ENCODE data around the gene CORO2B.
A peak's percentile ranks its signal among the peaks of the same experiment; 100 is the strongest.

GRCh38 chr15:68553994-68554720 is 24.6 kb upstream of the CORO2B start:
- TF ChIP-seq POLR2A (IDR thresholded peaks at IDR 0.05) = no peak
- TF ChIP-seq, protein P1, sequence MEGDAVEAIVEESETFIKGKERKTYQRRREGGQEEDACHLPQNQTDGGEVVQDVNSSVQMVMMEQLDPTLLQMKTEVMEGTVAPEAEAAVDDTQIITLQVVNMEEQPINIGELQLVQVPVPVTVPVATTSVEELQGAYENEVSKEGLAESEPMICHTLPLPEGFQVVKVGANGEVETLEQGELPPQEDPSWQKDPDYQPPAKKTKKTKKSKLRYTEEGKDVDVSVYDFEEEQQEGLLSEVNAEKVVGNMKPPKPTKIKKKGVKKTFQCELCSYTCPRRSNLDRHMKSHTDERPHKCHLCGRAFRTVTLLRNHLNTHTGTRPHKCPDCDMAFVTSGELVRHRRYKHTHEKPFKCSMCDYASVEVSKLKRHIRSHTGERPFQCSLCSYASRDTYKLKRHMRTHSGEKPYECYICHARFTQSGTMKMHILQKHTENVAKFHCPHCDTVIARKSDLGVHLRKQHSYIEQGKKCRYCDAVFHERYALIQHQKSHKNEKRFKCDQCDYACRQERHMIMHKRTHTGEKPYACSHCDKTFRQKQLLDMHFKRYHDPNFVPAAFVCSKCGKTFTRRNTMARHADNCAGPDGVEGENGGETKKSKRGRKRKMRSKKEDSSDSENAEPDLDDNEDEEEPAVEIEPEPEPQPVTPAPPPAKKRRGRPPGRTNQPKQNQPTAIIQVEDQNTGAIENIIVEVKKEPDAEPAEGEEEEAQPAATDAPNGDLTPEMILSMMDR (IDR thresholded peaks at IDR 0.05) = peak in 1 of 3 donors; percentile 66
